ENCODE measurements around the gene CDCP1. TPM values are rescaled to one million over a fixed set of nuclear protein-coding genes. Genes with fewer than 3 reads are reported as not detected.

Gene CDCP1
- total RNA-seq, 2 experiments from 2014 or later = 0.32 to 0.36 TPM

GRCh38 chr3:45179163-45179562, 33.0 kb upstream of the CDCP1 start:
- Mint-ChIP-seq H3K27me3 (peaks cover 1% of the 10 kb centered on the region), H3K27ac (no peak overlapping the region), H3K4me3 (no peak overlapping the region), H3K9me3 (no peaks in the 10 kb centered on the region), H3K4me1 (ENCODE audit: low read depth) (peaks cover 4% of the 10 kb centered on the region), H3K36me3 (ENCODE audit: low read depth) (no peaks in the 10 kb centered on the region)
- ChIA-PET POLR2A (no interaction called here), CTCF (interaction anchor here (2.2 kb wide), 1 partner anchor 139 kb away, joined by 6 read pairs; no protein-coding TSS in a partner anchor)
- TF ChIP-seq, protein P1, sequence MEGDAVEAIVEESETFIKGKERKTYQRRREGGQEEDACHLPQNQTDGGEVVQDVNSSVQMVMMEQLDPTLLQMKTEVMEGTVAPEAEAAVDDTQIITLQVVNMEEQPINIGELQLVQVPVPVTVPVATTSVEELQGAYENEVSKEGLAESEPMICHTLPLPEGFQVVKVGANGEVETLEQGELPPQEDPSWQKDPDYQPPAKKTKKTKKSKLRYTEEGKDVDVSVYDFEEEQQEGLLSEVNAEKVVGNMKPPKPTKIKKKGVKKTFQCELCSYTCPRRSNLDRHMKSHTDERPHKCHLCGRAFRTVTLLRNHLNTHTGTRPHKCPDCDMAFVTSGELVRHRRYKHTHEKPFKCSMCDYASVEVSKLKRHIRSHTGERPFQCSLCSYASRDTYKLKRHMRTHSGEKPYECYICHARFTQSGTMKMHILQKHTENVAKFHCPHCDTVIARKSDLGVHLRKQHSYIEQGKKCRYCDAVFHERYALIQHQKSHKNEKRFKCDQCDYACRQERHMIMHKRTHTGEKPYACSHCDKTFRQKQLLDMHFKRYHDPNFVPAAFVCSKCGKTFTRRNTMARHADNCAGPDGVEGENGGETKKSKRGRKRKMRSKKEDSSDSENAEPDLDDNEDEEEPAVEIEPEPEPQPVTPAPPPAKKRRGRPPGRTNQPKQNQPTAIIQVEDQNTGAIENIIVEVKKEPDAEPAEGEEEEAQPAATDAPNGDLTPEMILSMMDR (IDR thresholded peaks at IDR 0.05) = no peak
- no peak for ATAC-seq
- intact Hi-C loops (cut with micrococcal nuclease) = no loop called here
- DNase-seq = no peak

DNA sequence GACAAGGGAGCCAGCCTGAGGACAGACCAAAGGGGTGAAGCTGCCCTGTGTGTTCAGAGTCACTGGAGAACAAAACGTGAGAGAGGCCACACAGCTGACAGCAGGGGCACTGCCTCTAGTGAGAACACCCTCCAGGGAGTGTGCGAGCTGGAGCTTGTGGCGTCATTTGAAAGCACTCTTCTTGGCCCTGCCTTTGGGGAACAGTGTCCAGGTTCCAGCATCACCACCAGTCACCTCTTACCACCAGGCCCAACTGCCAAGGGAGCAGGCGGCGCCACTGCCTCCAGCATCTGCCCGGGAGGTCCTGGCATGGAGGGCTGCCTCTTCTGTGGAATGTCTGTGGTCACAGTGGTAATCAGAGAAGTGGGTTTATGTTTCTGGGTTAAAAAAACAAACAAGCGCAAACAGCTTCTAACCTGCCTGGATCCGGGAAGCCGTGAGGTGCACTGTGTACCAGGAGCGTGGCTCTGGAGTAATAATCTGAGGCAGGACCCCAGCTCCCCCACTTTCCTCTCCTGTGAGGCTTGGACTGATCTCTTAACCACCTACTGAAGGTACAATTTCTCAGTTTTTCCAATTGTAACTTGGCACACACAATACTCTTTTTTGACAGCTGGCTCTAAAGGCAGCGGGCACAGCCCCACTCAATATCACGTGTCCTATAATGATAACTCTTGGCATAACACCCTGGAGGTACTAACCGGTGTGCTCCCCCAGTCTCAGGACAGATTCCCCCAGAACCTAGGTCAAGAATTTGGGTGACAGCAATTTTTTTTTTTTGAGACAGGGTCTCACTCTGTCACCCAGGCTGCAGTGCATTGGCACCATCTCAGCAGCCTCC, 32.2 kb upstream of the CDCP1 start:
- POLR2A ChIA-PET = no interaction called here
- DNase-seq (no peak), ATAC-seq (no peak)
- Mint-ChIP-seq H3K9me3 (no peaks in the 10 kb centered on the region), H3K27ac (no peak overlapping the region), H3K4me1 (ENCODE audit: low read depth) (peaks cover 4% of the 10 kb centered on the region), H3K4me3 (no peak overlapping the region), H3K36me3 (ENCODE audit: low read depth) (no peaks in the 10 kb centered on the region), H3K27me3 (peaks cover 1% of the 10 kb centered on the region)
- intact Hi-C loops (cut with micrococcal nuclease) = no loop called here
- TF ChIP-seq, protein P1 (IDR thresholded peaks at IDR 0.05) = no peak
- CTCF ChIA-PET = interaction anchor here (2.2 kb wide), 1 partner anchor 138 kb away, joined by 6 read pairs; no protein-coding TSS in a partner anchor

DNA sequence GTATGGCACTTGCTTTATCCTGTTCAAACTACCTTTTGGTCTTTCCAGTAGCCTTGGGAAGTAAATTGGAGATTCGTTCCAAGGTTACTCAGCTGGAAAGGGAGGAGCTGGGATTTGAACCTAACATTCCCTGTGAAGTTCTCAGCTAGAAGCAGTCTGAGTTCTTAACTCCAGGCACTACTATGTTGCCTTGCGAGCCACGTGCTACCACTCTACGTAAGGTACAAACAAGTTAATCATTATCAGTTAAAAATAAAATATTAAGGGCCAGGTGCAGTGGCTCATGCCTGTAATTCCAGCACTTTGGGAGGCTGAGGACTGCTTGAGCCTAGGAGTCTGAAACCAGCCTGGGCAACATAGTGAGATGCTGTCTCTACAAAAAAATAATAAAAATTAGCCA, 30.7 kb upstream of the CDCP1 start:
- no peaks in the 10 kb centered on the region for H3K9me3 Mint-ChIP-seq
- TF ChIP-seq, protein P1 (IDR thresholded peaks at IDR 0.05) = no peak
- H3K4me3 Mint-ChIP-seq = no peak overlapping the region
- no peaks in the 10 kb centered on the region for H3K36me3 Mint-ChIP-seq (ENCODE audit: low read depth)
- no peaks in the 10 kb centered on the region for H3K4me1 Mint-ChIP-seq (ENCODE audit: low read depth)
- DNase-seq (no peak), ATAC-seq (no peak)
- no peak overlapping the region for H3K27ac Mint-ChIP-seq
- ChIA-PET POLR2A (interaction anchor here (0.8 kb wide), 1 partner anchor 24 kb away, joined by 3 read pairs; no protein-coding TSS in a partner anchor), CTCF (no interaction called here)
- intact Hi-C loops (cut with micrococcal nuclease) = no loop called here
- peaks cover 1% of the 10 kb centered on the region for H3K27me3 Mint-ChIP-seq

- ChIA-PET CTCF (no interaction called here), POLR2A (no interaction called here)
- H3K36me3 Mint-ChIP-seq (ENCODE audit: low read depth) = no peaks in the 10 kb centered on the region
- no peak overlapping the region for H3K27ac Mint-ChIP-seq
- no peaks in the 10 kb centered on the region for H3K9me3 Mint-ChIP-seq
- DNase-seq = no peak
- intact Hi-C loops (cut with micrococcal nuclease) = no loop called here
- TF ChIP-seq, protein P1 (IDR thresholded peaks at IDR 0.05) = no peak
- H3K27me3 Mint-ChIP-seq = peaks cover 3% of the 10 kb centered on the region
- ATAC-seq = no peak
- no peak overlapping the region for H3K4me3 Mint-ChIP-seq
- H3K4me1 Mint-ChIP-seq (ENCODE audit: low read depth) = no peaks in the 10 kb centered on the region
Observed at GRCh38 chr3:45174234-45174633, 28.1 kb upstream of the CDCP1 start.

DNA sequence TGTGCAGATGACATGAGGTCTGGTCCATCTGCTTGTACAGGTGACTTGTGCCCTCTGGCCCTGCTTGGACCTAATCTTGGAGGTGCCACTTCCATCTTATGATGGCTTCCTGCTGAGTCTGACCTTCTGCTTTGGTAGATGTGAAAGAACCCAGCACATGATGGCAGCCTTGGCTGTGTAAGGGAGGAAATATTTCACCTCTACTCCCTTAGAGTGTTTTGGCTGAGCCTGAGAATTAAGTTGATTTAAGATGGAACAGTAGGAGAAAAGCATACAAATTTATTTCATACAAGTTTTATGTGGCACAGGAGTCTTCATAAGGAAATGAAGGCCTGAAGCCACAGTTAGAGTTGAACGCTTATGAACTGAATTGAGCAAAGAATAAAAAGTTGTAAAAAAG, 27.6 kb upstream of the CDCP1 start:
- POLR2A ChIA-PET = no interaction called here
- H3K4me1 Mint-ChIP-seq (ENCODE audit: low read depth) = no peaks in the 10 kb centered on the region
- DNase-seq (no peak), ATAC-seq (no peak)
- no peak overlapping the region for H3K4me3 Mint-ChIP-seq
- no peaks in the 10 kb centered on the region for H3K36me3 Mint-ChIP-seq (ENCODE audit: low read depth)
- intact Hi-C loops (cut with micrococcal nuclease) = no loop called here
- no peaks in the 10 kb centered on the region for H3K9me3 Mint-ChIP-seq
- peaks cover 3% of the 10 kb centered on the region for H3K27me3 Mint-ChIP-seq
- TF ChIP-seq, protein P1 (IDR thresholded peaks at IDR 0.05) = no peak
- CTCF ChIA-PET = no interaction called here
- H3K27ac Mint-ChIP-seq = no peak overlapping the region

Data from activated CD8-positive, alpha-beta T cell treated with anti-CD3 and anti-CD28 coated beads for 36 hours (primary cell).